Astrocyte (in vitro differentiated cells and primary cell): ENCODE data around the gene ATG9B. TPM values are rescaled to one million over a fixed set of nuclear protein-coding genes. Genes with fewer than 3 reads are reported as not detected.

Experiments
- DNase-seq: peaks from one replicate; pipeline ENCODE4 v3.0.0-alpha.2; 2010; ENCODE audit warnings: low read depth
- FAIRE-seq: peaks from 2 replicates; lab custom pipeline; 2011; peaks lifted over from hg19 to GRCh38; lab: Jason Lieb, UNC
- H2AFZ ChIP-seq: 2 replicates; pipeline ENCODE4 v1.6.0; 2012; ENCODE audit warnings: low read depth, low read length, inconsistent platforms
- H3K27ac ChIP-seq: 2 replicates; pipeline ENCODE4 v1.5.1; 2011; ENCODE audit warnings: low read depth, low read length, inconsistent platforms
- H3K27me3 ChIP-seq: 2 replicates; pipeline ENCODE4 v1.6.0; 2011; ENCODE audit warnings: low read length, inconsistent platforms; ENCODE audit not compliant: insufficient read depth
- H3K36me3 ChIP-seq: 2 replicates; pipeline ENCODE4 v1.5.1; 2011; ENCODE audit warnings: low read length, inconsistent platforms; ENCODE audit not compliant: insufficient read depth
- H3K4me1 ChIP-seq: 2 replicates; pipeline ENCODE4 v1.5.1; 2011; ENCODE audit warnings: low read length, inconsistent platforms; ENCODE audit not compliant: insufficient read depth
- H3K4me2 ChIP-seq: 2 replicates; pipeline ENCODE4 v1.6.0; 2012; ENCODE audit warnings: low read length, inconsistent platforms
- H3K4me3 ChIP-seq: 2 replicates; pipeline ENCODE4 v1.5.1; 2011; ENCODE audit warnings: low read depth, mild to moderate bottlenecking, low read length, inconsistent platforms; ENCODE audit not compliant: insufficient read depth
- H3K79me2 ChIP-seq: 2 replicates; pipeline ENCODE4 v1.6.0; 2012; ENCODE audit warnings: mild to moderate bottlenecking, low read length, inconsistent platforms; ENCODE audit not compliant: insufficient read depth
- H3K9ac ChIP-seq: 2 replicates; pipeline ENCODE4 v1.6.0; 2012; ENCODE audit warnings: mild to moderate bottlenecking, low read length, inconsistent platforms
- H3K9me3 ChIP-seq: 2 replicates; pipeline ENCODE4 v1.5.1; 2012; ENCODE audit warnings: low read depth, mild to moderate bottlenecking, low read length, inconsistent platforms; ENCODE audit not compliant: insufficient read depth
- H4K20me1 ChIP-seq: 2 replicates; pipeline ENCODE4 v1.6.0; 2012; ENCODE audit warnings: low read length, inconsistent platforms; ENCODE audit not compliant: insufficient read depth
- H3K27ac Mint-ChIP-seq: one replicate; pipeline ENCODE4 v1.8.0; 2021; ENCODE audit warnings: mild to moderate bottlenecking, mixed read lengths; ENCODE audit not compliant: unreplicated experiment
- H3K27me3 Mint-ChIP-seq: one replicate; pipeline ENCODE4 v1.8.0; 2021; ENCODE audit warnings: low read depth, mixed read lengths; ENCODE audit not compliant: unreplicated experiment
- H3K36me3 Mint-ChIP-seq: one replicate; pipeline ENCODE4 v1.8.0; 2021; ENCODE audit warnings: low read depth, mixed read lengths; ENCODE audit not compliant: unreplicated experiment
- H3K4me1 Mint-ChIP-seq: one replicate; pipeline ENCODE4 v1.8.0; 2021; ENCODE audit warnings: low read depth, mixed read lengths; ENCODE audit not compliant: unreplicated experiment
- H3K4me3 Mint-ChIP-seq: one replicate; pipeline ENCODE4 v1.8.0; 2021; ENCODE audit warnings: mild to moderate bottlenecking, moderate library complexity, mixed read lengths; ENCODE audit not compliant: unreplicated experiment
- H3K9me3 Mint-ChIP-seq: one replicate; pipeline ENCODE4 v1.8.0; 2021; ENCODE audit warnings: mild to moderate bottlenecking, mixed read lengths; ENCODE audit not compliant: unreplicated experiment
- CTCF ChIP-seq: IDR thresholded peaks from 2 replicates; pipeline ENCODE4 v1.5.1; 2011; ENCODE audit warnings: low read depth, mild to moderate bottlenecking, inconsistent platforms, low read length, moderate library complexity; ENCODE audit not compliant: insufficient read depth
- EZH2 ChIP-seq: IDR thresholded peaks from 2 replicates; pipeline ENCODE4 v1.6.1; 2012; ENCODE audit warnings: mild to moderate bottlenecking, low read length, inconsistent platforms; ENCODE audit not compliant: insufficient read depth
- total RNA-seq: library from RNA; stranded (reverse); gene quantifications from 2 replicates; pipeline ENCODE4 v1.2.1, GENCODE V29; 2021

Gene ATG9B
- total RNA-seq, 1 donor from 2014 or later = 2.2 TPM

GRCh38 chr7:151009327-151010036 is 14.8 kb downstream of the ATG9B start:
- Histone ChIP-seq H3K9ac (no peak overlapping the region), H3K4me2 (no peak overlapping the region), H3K36me3 (no peaks in the 10 kb centered on the region), H3K27ac (no peak overlapping the region), H3K4me3 (no peak overlapping the region), H3K9me3 (no peaks in the 10 kb centered on the region), H2AFZ (no peak overlapping the region), H4K20me1 (no peaks in the 10 kb centered on the region), H3K4me1 (peaks cover 13% of the 10 kb centered on the region), H3K27me3 (peaks cover 7% of the 10 kb centered on the region), H3K79me2 (no peaks in the 10 kb centered on the region)
- peaks cover 36% of the 10 kb centered on the region for H3K27me3 Mint-ChIP-seq
- H3K9me3 Mint-ChIP-seq = no peaks in the 10 kb centered on the region
- no peak for DNase-seq
- H3K4me1 Mint-ChIP-seq = peaks cover 15% of the 10 kb centered on the region
- FAIRE-seq = no peak
- H3K27ac Mint-ChIP-seq = no peak overlapping the region
- no peak overlapping the region for H3K4me3 Mint-ChIP-seq
- peaks cover 6% of the 10 kb centered on the region for H3K36me3 Mint-ChIP-seq
- TF ChIP-seq CTCF = no peak
- no peak for TF ChIP-seq EZH2

- Histone ChIP-seq H3K4me1 (peaks cover 7% of the 10 kb centered on the region), H3K79me2 (no peaks in the 10 kb centered on the region), H2AFZ (peak overlapping the region; percentile 41), H4K20me1 (no peaks in the 10 kb centered on the region), H3K4me2 (peak overlapping the region; percentile 58), H3K4me3 (peak overlapping the region; percentile 24), H3K9me3 (no peaks in the 10 kb centered on the region), H3K36me3 (no peaks in the 10 kb centered on the region), H3K27me3 (peaks cover 7% of the 10 kb centered on the region), H3K27ac (no peak overlapping the region), H3K9ac (no peak overlapping the region)
- Mint-ChIP-seq H3K36me3 (peaks cover 4% of the 10 kb centered on the region), H3K27ac (peak overlapping the region; percentile 41), H3K27me3 (peaks cover 35% of the 10 kb centered on the region), H3K9me3 (no peaks in the 10 kb centered on the region), H3K4me3 (no peak overlapping the region), H3K4me1 (peaks cover 15% of the 10 kb centered on the region)
- DNase-seq (no peak), FAIRE-seq (no peak)
- no peak for TF ChIP-seq EZH2
- peak; percentile 46 for TF ChIP-seq CTCF
These were observed 15.6 kb downstream of the ATG9B start for GRCh38 chr7:151008511-151009323.
